ENCODE measurements around the gene OSBPL10.

Gene OSBPL10

DNA sequence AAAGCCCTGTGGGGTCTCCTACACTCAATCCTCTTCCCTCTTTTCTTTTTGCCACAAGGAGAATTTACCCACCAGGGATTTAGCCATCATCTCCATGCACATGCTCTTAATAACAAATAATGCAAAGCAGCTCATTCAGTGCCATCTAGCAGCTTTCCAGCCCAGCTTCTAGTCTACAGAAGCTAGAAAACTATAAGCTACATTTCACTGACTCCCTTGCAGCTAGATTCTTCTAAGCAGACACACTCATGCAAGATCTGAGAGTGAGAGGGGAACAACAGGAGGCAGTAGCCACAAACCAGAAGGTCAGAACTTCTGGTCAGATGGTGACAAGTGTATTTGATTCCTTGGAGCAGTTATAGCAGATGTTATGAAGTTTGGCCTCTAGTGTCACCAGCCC is 25.5 kb downstream of the OSBPL10 start:
- DNase-seq = no peak

DNA sequence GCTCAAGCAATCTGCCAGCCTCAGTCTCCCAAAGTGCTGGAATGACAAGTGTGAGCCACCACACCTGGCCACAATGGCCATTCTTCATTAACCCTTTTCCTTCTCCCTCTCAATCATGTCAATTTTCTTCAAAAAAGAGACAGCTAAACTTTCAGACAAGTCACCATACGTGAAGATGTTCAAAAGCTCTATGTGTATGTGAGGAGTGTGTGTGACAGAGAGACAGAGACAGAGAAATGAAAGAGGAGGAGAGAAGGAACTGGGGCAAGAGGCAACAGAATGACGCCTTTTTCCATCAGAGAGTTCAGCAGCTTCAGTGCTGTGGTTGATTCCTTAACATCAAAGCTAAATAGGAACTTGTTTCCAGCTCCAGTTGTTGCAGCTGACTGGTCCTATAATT is 27.4 kb downstream of the OSBPL10 start:
- DNase-seq = no peak

DNA sequence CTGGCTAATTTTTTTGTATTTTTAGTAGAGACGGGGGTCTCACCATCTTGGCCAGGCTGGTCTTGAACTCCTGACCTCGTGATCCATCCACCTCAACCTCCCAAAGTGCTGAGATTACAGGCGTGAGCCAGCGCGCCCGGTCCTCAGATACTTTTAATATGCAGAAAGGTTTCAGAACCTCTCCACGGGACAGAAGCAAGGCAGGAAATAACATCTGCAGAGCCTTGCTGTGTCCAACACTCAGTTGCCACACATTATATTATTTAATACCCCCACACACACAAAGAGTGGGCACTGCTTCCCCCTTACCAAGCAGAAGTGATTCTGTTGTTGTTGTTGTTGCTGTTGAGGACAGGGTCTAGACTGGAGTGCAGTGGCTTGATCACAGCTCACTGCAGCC is 28.0 kb downstream of the OSBPL10 start:
- no peak for DNase-seq

DNA sequence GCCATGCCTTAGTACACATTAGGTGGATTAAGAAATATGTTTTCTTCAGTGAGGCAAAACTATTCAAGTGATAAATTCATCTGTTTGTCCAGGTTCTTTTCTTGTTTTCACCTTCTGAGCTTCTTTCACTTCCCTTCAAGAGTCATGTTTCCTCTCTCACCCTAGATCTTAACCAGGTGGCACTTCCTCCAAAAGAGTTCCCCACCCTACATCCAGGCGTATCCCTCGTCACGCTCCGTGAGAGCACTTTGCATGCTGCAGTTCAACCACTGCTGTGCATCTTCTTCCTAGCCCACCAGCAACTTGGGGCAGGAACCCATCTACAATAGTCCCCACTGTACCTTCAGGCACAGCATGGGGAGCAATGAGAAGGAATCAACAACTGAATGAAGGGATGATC is 28.9 kb downstream of the OSBPL10 start:
- no peak for DNase-seq

DNA sequence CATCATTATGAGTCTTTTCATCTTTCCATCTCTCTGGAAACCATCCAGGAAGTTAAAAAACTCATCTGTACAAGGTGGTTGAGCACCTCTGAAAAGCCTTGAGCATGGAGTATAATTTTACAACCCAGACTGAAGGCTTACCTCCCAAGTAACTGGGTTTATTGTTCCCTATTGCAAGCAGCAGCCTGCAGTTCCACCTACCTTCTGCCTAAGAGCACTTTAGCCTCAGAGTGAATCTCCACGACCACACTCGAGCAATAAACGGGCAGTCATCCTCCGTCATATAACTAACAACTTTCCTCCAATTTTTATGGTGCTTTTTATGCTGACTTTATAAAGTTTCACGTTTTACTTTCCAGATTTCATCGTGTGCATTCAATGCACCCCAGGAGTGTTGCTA is 32.8 kb downstream of the OSBPL10 start:
- no peak for DNase-seq

DNA sequence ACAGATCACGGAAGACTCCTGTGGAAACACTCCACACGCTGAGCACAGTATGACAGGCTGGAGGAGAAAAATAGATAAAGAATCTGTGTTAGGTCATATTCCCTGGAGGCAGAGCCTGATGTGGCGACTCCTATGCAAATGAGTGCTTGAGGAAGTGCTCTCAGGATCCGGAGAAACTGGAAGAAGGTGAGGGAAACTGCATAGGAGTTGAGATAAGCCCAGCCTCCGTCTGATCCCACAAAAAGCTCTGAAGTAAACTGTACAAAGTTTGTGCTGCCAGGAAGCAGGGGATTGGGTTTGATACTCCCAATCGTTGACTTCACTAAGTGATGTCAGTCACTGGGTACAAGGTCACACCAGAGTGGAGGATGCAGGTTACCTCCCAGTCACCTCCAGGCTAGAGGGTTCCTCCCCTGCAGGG is 33.4 kb downstream of the OSBPL10 start:
- no peak for DNase-seq

DNA sequence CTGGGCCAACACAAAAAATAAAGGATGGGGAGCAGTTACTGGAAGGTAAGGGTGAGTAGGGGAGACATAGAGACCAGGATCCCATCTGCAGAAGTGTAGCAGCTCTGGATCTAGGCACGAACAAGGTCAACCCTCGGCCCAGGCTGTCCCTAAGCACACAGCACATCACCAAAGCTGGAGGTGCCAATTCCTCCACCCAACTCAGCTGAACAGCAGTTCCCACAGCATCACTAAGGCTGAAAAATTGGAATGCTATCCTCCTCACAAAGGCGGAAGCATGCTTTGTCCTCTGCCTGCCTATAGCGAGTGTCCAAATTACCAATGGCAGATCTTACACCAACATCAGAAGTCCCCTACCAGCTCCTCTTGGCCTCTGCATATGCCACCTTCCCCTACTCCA is 33.9 kb downstream of the OSBPL10 start:
- no peak for DNase-seq

DNA sequence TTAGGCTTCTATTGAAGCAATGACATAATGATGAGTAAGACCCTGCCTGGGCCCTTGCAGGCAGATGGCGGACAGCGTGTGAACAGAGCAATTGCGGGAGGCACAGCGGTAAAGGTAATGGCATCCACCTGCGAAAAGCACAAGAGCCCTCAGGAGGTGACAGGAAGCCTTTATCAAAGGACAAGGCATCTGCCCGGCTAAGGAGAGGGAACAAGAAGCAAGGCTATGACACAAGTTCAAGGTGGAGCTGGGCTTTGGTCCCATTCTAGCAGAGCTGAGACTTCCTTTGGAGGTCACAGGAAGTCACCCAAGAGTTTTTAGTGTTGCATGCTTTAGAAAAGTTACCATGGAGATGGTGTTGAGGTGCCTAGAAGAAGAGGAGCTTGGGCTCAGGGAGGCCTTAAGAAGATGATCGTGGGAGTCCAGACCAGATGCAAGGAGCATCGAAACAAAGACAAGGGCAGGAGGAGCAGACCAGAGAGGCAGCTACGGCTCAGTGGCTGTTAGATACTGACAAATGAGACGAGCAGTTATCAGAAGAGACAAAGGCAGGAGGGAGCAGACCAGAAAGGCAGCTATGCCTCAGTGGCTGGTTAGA is 34.5 kb downstream of the OSBPL10 start:
- no peak for DNase-seq

DNA sequence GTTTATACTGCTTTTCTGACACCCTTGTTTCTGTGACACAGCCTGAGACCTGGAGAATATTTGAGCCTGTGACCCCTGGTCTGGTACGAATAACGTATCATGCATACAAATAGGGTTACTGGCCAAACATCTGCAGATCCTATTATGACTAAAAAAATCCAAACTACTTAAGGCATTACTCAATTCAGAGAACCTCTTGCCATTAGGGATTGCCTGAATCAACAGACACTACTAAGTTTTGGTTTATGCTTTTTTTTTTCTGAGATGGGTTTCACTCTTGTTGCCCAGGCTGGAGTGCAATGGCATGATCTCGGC is 35.4 kb downstream of the OSBPL10 start:
- no peak for DNase-seq

DNA sequence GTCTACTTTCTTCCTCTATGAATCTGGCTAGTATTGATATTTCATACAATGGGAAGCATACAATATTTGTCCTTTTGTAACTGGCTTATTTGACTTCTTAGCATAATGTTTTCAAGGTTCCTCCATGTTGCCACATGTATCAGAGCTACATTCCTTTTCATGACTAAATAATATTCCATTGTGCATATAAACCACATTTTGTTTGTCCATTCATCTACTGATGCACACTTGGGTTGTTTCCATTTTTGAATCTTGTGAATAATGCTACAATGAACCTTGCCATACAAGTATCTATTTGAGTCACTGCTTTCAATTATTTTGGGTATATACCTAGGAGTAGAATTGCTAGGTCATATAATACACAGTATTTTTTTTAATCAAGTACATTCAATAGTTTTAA is 38.0 kb downstream of the OSBPL10 start:
- no peak for DNase-seq

DNA sequence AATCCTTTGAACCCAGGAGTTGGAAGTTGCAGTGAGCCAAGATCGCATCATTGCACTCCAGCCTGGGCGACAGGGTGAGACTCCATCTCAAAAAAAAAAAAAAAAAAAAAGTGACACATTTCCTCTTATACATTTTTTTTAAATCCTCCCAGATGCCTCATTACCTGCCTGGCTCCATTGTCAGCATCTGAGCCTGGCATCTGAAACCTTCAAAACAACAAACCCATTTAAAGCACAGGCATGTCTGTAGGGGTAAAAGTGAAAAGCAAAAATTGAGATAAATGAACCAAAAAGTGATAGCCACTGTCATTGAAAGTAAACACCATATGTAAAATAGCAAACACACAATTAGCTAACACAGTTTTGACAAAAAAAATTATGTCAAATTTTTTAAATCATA is 38.6 kb downstream of the OSBPL10 start:
- no peak for DNase-seq

DNA sequence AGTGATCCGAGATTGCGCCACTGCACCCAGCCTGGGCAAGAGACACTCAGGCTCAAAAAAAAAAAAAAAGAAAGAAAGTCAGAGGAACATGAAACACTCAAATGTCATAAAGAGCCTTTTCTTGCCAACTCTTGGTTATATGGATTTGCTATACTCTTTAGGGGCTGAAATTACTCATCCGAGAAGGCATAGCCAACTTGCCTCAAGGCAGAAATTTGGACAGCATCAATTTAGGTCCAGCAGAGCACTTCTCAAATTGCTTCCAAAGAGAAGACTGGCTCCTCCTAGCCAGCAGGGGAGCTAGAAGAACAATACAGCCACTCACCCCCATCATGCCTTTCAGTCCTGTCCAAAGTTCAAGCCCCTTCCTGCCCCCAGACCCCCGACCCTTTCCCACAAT is 43.8 kb downstream of the OSBPL10 start:
- DNase-seq = no peak

DNA sequence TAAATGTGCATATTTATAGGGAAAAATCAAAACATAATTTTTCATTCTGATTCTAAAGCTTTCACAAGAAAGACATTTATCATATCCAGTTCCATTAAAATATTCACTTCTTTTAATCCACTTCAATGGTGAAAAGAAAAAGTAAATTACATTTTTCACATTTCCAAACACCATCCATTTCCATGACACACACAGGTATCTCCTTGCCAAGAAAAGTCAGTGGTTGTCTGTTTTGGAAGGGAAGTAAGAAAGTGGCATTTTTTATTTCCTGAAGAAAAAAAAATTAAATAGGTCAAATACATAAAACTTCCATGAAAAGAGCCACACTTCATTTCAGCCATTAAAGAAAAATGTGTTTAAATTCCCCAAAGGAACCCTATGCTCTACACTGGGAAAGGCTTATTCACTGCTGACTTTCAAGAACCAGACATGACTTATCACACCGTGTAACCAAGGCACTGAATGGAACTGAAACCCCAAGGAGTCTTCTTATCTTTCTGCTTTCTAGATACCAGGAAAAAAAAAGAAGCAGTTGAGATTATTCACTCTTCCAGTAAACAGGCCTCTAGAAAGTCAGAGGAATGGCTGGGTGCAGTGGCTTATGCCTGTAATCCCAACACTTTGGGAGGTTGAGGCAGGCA is 44.5 kb downstream of the OSBPL10 start:
- no peak for DNase-seq

DNA sequence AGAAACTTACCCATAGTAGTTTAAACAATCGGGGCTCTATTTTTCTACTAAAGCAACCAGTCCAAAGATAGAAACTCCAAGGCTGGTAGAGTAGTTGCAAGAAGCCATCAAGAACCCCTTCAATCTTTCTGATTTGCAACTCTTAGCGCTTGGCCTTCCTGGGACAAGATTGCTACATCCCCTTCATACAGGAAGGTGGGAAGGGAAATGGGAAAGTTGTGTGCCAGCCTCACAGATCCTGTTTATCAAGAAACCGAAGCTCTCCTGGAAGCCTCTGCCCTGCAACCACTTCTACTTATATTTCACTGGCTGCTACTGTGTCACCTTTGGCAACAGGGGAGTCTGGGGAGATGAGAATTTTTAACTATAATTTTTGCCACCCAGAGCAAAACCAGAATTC is 46.2 kb downstream of the OSBPL10 start:
- no peak for DNase-seq

DNA sequence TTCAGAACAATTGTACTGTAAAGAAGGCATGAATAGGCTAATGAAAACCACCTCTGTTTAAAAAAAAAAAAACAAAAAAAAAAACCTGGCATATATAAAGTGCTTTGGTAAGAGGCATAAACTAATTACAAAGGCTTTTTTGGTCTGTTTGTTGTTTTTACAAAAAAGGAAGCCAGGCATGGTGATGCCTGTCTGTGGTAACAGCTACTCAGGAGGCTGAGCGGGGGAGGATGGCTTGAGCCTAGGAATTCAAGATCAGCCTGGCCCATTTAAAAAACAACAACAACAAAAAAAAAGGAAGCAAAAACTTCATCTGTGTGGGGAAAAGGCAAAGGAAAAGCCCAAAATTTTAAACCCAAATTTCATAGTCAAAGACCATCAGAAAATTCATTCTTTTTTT is 47.0 kb downstream of the OSBPL10 start:
- no peak for DNase-seq

DNA sequence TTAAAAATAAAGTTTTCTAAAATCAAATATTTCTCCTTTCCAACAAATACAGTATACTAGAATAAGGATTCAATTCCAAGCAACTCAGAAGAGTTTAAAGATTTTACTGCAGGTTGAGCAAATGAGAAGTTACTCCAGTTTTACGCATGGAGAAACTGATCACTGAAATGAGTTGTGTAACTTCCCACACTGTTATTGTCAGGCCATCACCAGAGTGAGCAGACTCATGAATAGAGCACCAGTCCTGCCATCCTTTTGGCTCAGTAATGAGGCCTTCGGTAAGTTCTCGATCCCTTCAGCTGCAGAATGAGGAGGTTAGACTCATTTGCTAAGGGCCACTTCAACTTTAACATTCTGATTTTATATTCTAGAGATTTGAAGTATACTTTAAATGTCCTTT is 48.1 kb downstream of the OSBPL10 start:
- no peak for DNase-seq

DNA sequence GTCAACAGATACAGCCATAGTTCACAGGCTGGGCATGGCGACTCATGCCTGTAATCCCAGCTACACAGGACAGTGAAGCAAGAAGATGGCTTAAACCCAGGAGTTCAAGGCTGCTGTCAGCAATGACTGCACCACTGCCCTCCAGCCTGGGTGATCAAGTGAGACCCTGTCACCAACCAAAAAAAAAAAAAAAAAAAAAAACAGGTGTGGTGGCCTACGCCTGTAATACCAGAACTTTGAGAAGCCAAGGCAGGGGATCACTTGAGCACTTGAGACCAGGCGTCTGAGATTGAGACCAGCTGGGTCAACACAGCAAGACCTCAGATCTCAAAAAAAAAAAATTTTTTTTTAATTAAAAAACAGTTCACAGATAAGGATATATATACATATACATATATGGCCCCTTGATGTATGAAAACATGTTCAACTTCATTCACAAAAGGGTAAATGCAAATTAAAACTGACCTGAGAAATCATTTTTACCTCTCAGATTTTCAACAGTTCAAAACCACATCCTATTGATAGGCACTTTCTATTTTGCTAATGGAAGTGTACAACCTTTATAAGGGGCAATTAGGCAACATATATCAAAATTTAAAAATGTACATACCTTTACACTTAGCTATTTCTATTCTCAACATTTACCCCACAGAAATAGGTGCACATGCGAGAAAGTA is 51.1 kb downstream of the OSBPL10 start:
- no peak for DNase-seq

DNA sequence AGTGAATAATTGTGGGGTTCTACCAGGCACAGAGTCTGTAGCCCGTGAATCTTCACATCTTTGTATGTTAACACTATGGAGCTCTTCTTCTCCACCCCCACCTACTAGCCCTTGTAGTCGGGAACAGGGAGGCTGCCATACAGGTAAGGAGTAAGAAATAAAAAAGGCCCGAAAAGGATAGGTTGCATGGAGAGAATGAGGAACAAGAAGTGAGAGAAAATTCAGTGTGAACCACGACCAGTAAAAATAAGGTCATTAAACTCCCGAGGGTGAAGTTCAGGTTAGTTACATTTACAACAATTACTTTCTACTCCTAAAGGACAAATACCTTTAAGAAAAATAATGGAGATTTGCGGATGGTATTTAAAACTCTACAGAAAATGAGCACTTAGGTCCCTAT is 53.3 kb downstream of the OSBPL10 start:
- DNase-seq = no peak

DNA sequence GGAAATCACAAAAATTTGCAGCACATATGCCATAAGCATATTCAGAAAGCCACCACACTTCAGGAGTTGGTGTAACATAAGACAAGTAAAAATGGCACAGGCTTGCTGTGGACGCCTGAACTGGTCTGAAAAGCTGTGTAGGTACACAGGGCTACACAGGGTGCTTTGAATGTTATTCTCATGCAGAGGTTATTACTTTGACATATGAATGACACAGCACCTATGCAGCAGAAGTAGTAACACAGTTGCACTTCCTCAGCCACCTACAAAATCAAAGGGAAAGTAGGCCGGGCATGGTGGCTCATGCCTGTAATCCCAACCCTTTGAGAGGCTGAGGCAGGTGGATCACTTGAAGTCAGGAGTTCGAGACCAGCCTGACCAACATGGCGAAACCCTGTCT is 54.5 kb downstream of the OSBPL10 start:
- no peak for DNase-seq

DNA sequence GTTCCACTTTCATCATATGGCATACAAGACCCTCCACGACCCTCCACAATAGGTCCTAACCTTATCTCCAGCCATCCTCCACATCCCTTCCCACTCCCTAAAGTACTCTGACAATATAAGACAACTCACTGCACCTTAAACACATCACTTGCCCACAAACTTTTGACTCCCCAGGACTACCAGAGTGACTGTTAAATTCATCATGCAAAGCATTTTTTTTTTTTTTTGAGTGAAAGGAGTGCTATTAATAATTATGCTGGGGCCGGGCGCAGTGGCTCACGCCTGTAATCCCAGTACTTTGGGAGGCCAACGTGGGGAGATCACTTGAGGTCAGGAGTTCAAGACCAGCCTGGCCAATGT is 55.8 kb downstream of the OSBPL10 start:
- no peak for DNase-seq

DNA sequence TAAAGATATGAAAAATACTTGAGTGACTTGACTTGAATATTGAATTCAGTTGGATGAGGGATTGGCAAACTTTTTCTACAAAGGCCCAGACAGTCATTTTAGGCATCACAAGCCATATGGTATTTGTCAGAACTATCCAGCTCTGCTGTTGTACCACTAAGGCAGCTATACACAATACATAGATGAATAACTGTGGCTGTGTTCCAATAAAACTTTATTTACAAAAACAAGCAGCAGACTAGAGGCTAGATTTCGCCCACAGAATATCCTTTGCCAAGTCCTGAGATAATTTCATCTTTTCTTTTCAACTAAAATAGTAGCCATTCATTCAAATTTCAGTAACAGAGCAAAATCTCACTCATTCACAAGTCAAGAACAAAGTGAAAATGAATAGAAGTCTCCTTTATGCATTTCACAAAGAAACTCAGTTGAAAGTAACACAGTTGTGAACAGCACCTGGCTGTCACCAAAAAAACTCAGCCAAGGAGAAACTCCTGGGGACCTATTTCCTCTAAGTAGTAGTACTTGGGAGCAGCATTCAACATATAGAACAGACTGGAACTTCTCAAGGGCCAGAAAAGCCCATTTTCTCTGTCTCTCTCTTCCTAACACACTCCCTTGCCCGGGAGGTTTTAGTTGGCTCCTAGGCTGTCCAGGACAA is 56.3 kb downstream of the OSBPL10 start:
- no peak for DNase-seq

DNA sequence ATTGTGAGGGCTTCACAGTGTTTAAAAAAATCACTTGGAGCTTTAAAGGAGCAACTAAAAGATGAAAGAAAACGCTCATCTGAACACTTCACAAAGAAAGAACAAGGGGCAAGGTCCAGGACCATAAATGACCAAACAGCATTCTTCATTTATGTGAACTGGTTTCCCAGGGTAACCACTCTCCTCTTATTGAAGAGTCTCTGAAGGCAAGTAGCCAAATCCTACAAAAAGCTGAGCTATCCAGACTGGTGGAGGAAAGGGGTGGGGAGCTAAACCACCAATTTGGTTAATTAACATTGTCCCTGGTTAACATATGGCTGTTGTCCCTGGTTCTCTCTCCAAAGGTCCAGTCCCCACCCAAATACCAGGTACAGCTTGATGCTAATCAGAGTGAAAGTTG is 58.1 kb downstream of the OSBPL10 start:
- no peak for DNase-seq

DNA sequence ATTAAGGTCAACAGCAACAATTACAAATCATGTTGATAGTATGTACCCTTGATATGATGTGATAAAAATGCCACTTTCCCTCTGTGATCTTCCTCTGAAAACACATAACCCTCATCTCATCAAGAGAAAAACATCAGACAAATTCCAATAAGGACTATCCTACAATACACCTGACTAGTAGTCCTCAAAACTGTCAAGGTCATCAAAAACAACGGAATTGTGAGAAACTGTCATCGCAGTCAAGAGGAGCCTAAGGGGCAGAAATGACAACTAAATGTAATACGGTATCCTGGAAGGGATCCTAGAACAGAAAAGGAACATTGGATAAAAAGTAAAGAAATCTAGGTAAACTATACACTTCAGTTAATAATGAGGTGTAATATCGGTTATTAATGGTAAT is 59.2 kb downstream of the OSBPL10 start:
- no peak for DNase-seq

DNA sequence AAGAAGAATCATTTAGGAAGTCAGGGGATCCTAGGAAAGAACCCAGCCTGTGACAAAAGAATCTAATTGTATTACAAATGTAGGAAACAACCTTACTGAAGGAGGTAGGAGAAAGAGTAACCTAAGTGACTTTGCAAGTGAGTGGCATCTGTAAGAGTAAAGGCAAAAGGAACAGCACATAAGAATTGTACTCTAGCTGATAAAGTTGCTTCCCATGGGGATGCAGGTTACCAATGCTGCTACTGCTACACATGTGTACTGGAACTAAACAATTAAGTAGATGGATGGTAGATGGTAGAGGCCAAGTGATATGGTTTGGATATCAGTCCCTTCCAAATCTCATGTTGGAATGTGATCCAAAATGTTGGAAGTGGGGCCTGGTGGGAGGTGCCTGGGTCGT is 60.8 kb downstream of the OSBPL10 start:
- no peak for DNase-seq

DNA sequence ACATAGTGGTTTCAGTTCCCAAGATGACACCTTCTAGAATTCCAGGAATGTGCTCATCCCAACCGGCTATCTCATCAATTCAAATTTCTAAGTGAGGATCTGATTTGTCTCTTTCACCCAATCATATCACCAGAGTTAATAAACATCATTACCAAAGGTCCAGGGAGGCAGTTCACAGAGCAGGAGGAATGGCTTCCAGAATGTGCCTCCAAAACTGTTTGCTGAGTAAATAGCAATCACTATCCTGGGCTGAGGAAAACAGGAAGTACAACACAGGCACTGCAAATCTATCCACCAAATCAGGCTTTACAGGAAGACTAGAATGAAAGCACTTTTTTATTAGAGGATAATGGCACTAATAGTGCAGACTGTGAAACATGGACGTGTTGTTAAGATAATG is 61.5 kb downstream of the OSBPL10 start:
- no peak for DNase-seq

Data from GF-D8 (cell line).